UCSD-AML1 (cell line): ENCODE results near the gene ATP5ME.

Experiments
- DNase-seq: peaks from one replicate; lab custom pipeline; 2025; ENCODE audit not compliant: unreplicated experiment; lab: John Stamatoyannopoulos, UW

ATP5ME gene

GRCh38 chr4:684623-685327 lies 10.7 kb upstream of the ATP5ME start:
- DNase-seq = no peak

GRCh38 chr4:683982-684622 lies 10.0 kb upstream of the ATP5ME start:
- DNase-seq = peak; percentile 46

- DNase-seq = no peak
Measured at GRCh38 chr4:683247-683897, 9.3 kb upstream of the ATP5ME start.

DNA sequence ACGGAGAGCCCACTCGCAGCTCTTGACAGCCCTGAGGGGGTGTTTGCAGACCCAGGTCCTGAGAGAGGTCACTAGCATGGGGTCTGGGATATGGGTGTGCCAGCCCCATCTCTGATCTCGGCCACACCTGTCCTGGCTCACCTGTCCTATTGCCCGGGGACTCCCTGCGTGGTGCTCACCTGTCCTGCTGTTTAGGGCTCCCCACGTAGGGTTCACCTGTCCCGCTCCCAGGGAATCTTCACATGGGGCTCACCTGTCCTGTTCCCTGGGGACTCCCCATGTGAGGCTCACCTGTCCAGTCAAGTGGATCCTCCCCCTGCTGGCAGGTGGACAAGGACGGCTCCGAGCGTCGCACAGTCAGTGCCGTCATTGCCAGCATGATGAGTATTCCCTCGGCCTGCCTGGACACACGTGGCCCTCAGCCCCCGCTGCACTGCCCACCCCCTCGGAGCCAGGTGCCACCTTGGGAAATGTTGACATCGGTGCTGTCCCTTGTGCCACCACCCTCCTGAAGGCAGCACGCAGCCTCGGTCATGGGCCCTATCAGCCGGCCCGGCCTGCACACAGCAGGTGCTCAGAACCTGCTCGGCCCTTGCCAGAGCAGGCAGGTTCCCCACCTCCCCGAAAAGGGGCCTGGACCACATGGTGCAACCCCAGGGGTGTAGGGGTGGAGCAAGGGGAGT lies 8.6 kb upstream of the ATP5ME start:
- DNase-seq = no peak

GRCh38 chr4:681736-682451 lies 7.8 kb upstream of the ATP5ME start:
- DNase-seq = no peak

GRCh38 chr4:680928-681645 lies 7.0 kb upstream of the ATP5ME start:
- no peak for DNase-seq

- DNase-seq = no peak
Measured at GRCh38 chr4:680551-680927, 6.5 kb upstream of the ATP5ME start.

GRCh38 chr4:680091-680490 lies 6.0 kb upstream of the ATP5ME start:
- DNase-seq = no peak

- no peak for DNase-seq
Measured at GRCh38 chr4:679629-680028, 5.6 kb upstream of the ATP5ME start.

GRCh38 chr4:679104-679481 lies 5.0 kb upstream of the ATP5ME start:
- no peak for DNase-seq

DNA sequence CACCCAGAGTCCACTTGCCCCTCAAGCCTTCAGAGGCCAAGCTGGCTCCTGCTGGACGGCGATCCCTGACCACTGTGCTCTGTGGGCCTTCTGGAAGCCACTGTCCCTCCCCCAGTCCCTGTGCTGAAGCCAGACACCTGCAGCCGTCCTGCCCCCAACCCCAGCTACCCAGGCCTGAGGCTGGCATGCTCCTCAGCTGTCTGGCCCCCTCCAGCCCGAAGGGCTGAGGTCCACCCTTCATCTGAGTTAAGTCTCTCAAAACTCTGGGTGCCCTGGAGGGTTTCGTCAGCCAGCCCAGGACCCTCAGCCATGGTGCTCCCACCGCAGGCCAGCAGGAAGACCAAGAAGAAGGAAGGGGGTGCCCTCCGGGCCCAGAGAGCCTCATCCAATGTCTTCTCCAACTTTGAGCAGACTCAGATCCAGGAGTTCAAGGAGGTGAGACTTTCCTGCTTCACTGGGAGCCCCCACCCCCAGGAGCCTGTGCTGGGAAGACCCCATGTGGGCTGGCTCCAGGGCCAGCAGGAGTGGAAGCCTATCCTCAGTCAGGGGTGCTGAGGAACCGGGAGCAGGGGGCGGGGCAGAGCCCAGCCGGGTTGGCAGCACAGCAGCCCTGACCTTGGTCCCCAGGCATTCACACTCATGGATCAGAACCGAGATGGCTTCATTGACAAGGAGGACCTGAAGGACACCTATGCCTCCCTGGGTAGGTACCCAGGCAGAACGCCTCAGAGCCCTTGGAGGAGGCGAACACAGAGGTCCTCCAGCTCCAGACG lies 4.4 kb upstream of the ATP5ME start:
- DNase-seq = no peak

- no peak for DNase-seq
Measured at GRCh38 chr4:677431-678293, 3.6 kb upstream of the ATP5ME start.

DNA sequence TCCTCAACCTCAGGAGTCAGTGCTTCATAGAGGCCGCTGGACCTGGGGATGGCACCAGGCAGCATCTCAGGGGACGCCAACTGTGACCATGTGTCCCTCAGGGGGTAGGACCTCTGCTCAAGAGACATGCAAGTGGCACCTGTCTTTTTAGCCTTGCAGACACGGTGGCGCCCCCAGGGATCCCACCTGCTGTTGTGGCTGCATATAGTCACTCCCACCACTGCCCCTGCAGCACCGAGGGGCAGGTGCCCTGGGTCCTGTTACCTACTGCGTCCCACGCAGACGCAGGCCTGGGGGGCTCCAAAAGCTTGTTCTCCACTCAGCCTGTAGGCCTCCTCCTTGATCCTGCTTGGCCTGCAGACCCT lies 2.8 kb upstream of the ATP5ME start:
- no peak for DNase-seq

GRCh38 chr4:675980-676870 lies 2.1 kb upstream of the ATP5ME start:
- no peak for DNase-seq

- no peak for DNase-seq
Measured at GRCh38 chr4:675036-675882, 1.2 kb upstream of the ATP5ME start.

DNA sequence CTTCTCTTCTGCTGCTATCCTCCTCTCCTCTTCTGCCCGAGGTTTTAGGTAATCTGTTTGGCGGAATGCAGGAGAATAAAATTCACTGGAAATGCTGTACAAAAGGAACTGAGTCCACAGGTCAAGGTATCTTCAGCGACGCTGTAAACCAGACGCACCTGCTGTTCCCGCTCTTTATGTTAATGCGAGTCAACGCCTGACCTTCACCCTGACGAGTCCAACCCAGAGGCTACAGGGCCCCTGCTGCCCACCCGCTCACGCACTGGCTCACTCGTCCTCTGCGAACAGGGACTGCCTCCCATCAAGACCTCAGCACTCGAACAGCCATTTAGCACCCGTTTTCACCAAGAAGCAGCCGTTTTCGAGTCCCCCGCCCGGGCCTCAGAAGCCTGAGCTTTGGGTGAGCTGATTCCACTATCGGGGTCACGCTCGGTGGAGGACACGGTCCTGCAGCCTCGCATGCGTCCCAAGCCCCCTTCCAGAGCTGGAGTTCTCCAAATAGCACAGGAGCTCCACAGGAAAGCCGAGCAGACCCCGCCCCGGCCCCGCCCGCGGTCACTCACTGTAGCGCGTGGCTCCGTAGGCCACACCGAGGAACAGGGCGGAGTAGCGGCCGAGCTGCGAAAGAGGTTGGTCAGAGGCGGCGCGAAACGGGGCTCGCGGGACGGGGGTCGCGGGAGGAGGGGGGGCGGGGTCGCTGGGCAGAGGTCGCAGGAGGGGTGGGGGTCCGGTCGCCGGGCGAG lies 556 bp downstream of the ATP5ME start:
- DNase-seq = peak; percentile 29
